HepG2 (cell line): ENCODE data around the gene GPATCH3. TPM values are rescaled to one million over a fixed set of nuclear protein-coding genes. Genes with fewer than 3 reads are reported as not detected.

Experiments
- ARNTL ChIP-seq: sonication (generic); formaldehyde crosslinking; IDR thresholded peaks from 2 replicates; pipeline ENCODE4 v1.4.0; 2020; ENCODE audit warnings: mild to moderate bottlenecking, missing genetic modification reagents
- ATF3 ChIP-seq: sonication (generic); formaldehyde crosslinking; IDR thresholded peaks from 2 replicates; pipeline ENCODE4 v1.4.0; 2020; ENCODE audit warnings: missing genetic modification reagents
- BHLHE40 ChIP-seq: IDR thresholded peaks from 2 replicates; pipeline ENCODE4 v1.6.1; 2011; ENCODE audit warnings: low read length, improper control_type of control experiment
- BRF2 ChIP-seq: sonication (generic); formaldehyde crosslinking; IDR thresholded peaks from 2 replicates; pipeline ENCODE4 v1.8.1; 2022; ENCODE audit warnings: mild to moderate bottlenecking, missing genetic modification reagents
- ERF ChIP-seq: IDR thresholded peaks from 2 replicates; pipeline ENCODE4 v1.6.1; 2018; ENCODE audit warnings: missing biosample characterization, missing genetic modification reagents
- HIC2 ChIP-seq: sonication (generic); formaldehyde crosslinking; IDR thresholded peaks from 2 replicates; pipeline ENCODE4 v1.9.0; 2022; ENCODE audit warnings: low read depth, missing genetic modification reagents
- HNF1B ChIP-seq: sonication (generic); formaldehyde crosslinking; IDR thresholded peaks from 2 replicates; pipeline ENCODE4 v1.5.1; 2020; ENCODE audit warnings: mild to moderate bottlenecking, moderate library complexity, missing genetic modification reagents
- IKZF4 ChIP-seq: sonication (generic); formaldehyde crosslinking; IDR thresholded peaks from 2 replicates; pipeline ENCODE4 v1.5.1; 2020; ENCODE audit warnings: borderline replicate concordance, mild to moderate bottlenecking, low read depth, missing genetic modification reagents; ENCODE audit errors: not compliant biosample characterization
- KDM4B ChIP-seq: sonication (generic); formaldehyde crosslinking; IDR thresholded peaks from 2 replicates; pipeline ENCODE4 v1.4.0; 2020; ENCODE audit warnings: missing genetic modification reagents
- KDM6A ChIP-seq: IDR thresholded peaks from 2 replicates; pipeline ENCODE4 v1.6.1; 2016; ENCODE audit warnings: low read depth
- MYC ChIP-seq: sonication (generic); formaldehyde crosslinking; IDR thresholded peaks from 2 replicates; pipeline ENCODE4 v1.9.0; 2021; ENCODE audit warnings: missing genetic modification reagents, borderline replicate concordance
- NFE2 ChIP-seq: sonication (generic); formaldehyde crosslinking; IDR thresholded peaks from 2 replicates; pipeline ENCODE4 v1.4.0; 2020; ENCODE audit warnings: missing genetic modification reagents
- TAF1 ChIP-seq: sonication (generic); formaldehyde crosslinking; IDR thresholded peaks from 2 replicates; pipeline ENCODE4 v1.4.0; 2020; ENCODE audit warnings: missing genetic modification reagents
- ZBTB4 ChIP-seq: sonication (generic); formaldehyde crosslinking; IDR thresholded peaks from 2 replicates; pipeline ENCODE4 v1.4.0; 2020; ENCODE audit warnings: missing genetic modification reagents, mild to moderate bottlenecking, borderline replicate concordance
- ZC3H4 ChIP-seq: sonication (generic); formaldehyde crosslinking; IDR thresholded peaks from 2 replicates; pipeline ENCODE4 v1.4.0; 2020; ENCODE audit warnings: missing genetic modification reagents, borderline replicate concordance
- ZKSCAN5 ChIP-seq: sonication (generic); formaldehyde crosslinking; IDR thresholded peaks from 2 replicates; pipeline ENCODE4 v1.5.1; 2020; ENCODE audit warnings: mild to moderate bottlenecking, missing genetic modification reagents
- ZNF317 ChIP-seq: sonication (generic); formaldehyde crosslinking; IDR thresholded peaks from 2 replicates; pipeline ENCODE4 v1.5.0; 2020; ENCODE audit warnings: mild to moderate bottlenecking, missing genetic modification reagents
- ZNF552 ChIP-seq: sonication (generic); formaldehyde crosslinking; IDR thresholded peaks from 2 replicates; pipeline ENCODE4 v1.9.0; 2022; ENCODE audit warnings: missing genetic modification reagents, mild to moderate bottlenecking, borderline replicate concordance
- ZNF567 ChIP-seq: sonication (generic); formaldehyde crosslinking; IDR thresholded peaks from 2 replicates; pipeline ENCODE4 v1.8.1; 2023; ENCODE audit warnings: mild to moderate bottlenecking, missing genetic modification reagents, borderline replicate concordance
- polyA plus RNA-seq, 8 experiments: library from polyadenylated mRNA; depleted of rRNA in 3 of 8; stranded (reverse) in 7 of 8; unstranded in 1 of 8; fragments of >200 nt; fragmentation: Illumina TruSeq in 4 of 8; extraction: Trizol in 4 of 8; gene quantifications; 2 replicates each; pipeline versions ENCODE4 v1.2.1 to v1.2.3, GENCODE V29; 2011 to 2016; ENCODE audit warnings: low read depth in 4 of 8, missing spikeins in 1 of 8, mixed read lengths in 1 of 8; ENCODE audit not compliant: insufficient read depth in 1 of 8
- total RNA-seq, 5 experiments: library from RNA; depleted of rRNA; stranded (reverse); fragments of >200 nt; fragmentation: Illumina TruSeq; extraction: Trizol; gene quantifications; 2 replicates each; pipeline ENCODE4 v1.2.3, GENCODE V29; 2016; ENCODE audit warnings: low read depth in 1 of 5
- TF ChIP-seq, protein P1 (sequence below), 2 experiments: fragments of 450-650 bp in 1 of 2; sonication (generic) in 1 of 2; formaldehyde crosslinking; IDR thresholded peaks; 2 replicates each; pipeline versions ENCODE4 v1.5.0 to v1.8.0; 2020 to 2022; ENCODE audit warnings: mild to moderate bottlenecking in 1 of 2, missing genetic modification reagents in 1 of 2

Gene GPATCH3
- total and polyA plus RNA-seq, 2 of the 13 experiments (the other 11 are each of a cell fraction or from before 2014, with no cell fraction given): 8.3 to 11.0 TPM

GRCh38 chr1:26900001-26900814 lies at the start of gene GPATCH3 (continued):
- TF ChIP-seq HIC2 (CRISPR knock-in tag) (peak; percentile 59; the same call in 1 of the 2 replicates), ZKSCAN5 (CRISPR knock-in tag) (no peak), ZBTB4 (CRISPR knock-in tag) (no peak), MYC (CRISPR knock-in tag) (peak; percentile 75; the same call in 1 of the 2 replicates), ZNF317 (CRISPR knock-in tag) (no peak), TAF1 (peak; percentile 98), KDM4B (no peak), HNF1B (peak; percentile 67), ZNF552 (CRISPR knock-in tag) (no peak), ARNTL (CRISPR knock-in tag) (no peak), KDM6A (CRISPR knock-in tag) (no peak), ZNF567 (CRISPR knock-in tag) (no peak), BRF2 (peak; percentile 72; the same call in 1 of the 2 replicates), ATF3 (no peak), ZC3H4 (CRISPR knock-in tag) (no peak), ERF (CRISPR knock-in tag) (0 out of 2 replicates have a peak, but pooled peaks have one; percentile 39), NFE2 (CRISPR knock-in tag) (no peak), BHLHE40 (no peak), IKZF4 (CRISPR knock-in tag) (no peak)
- TF ChIP-seq, protein P1, sequence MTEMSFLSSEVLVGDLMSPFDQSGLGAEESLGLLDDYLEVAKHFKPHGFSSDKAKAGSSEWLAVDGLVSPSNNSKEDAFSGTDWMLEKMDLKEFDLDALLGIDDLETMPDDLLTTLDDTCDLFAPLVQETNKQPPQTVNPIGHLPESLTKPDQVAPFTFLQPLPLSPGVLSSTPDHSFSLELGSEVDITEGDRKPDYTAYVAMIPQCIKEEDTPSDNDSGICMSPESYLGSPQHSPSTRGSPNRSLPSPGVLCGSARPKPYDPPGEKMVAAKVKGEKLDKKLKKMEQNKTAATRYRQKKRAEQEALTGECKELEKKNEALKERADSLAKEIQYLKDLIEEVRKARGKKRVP (CRISPR knock-in tag; IDR thresholded peaks at IDR 0.05): peak; percentile 33 to 71; a peak in 1 of 4 replicates
